GM11168 (cell line): ENCODE data around the gene SLC27A4.
"Not testable (repeated sequence)": the region's sequence is repeated elsewhere in the genome, so short reads cannot be mapped to it uniquely, and the experiment has no call there.

Experiments
- in situ Hi-C: fragments of 300-500 bp; cut with MboI; formaldehyde crosslinking; loops from one replicate; pipeline ENCODE4 v1.12.0; 2022; ENCODE audit warnings: low sequenced_read_pairs; ENCODE audit not compliant: unreplicated experiment

The SLC27A4 gene

GRCh38 chr9:128323212-128323730, 17.1 kb upstream of the SLC27A4 start:
- in situ Hi-C loops: no loop called here

GRCh38 chr9:128323791-128324190, 16.5 kb upstream of the SLC27A4 start:
- in situ Hi-C loops: no loop called here

GRCh38 chr9:128324401-128324800, 15.9 kb upstream of the SLC27A4 start:
- in situ Hi-C loops: no loop called here

GRCh38 chr9:128325629-128326028, 14.7 kb upstream of the SLC27A4 start:
- in situ Hi-C loops: no loop called here

GRCh38 chr9:128333451-128333869, 6.9 kb upstream of the SLC27A4 start:
- in situ Hi-C loops: no loop called here

GRCh38 chr9:128335161-128335560, 5.2 kb upstream of the SLC27A4 start:
- in situ Hi-C loops: no loop called here

- in situ Hi-C loops: no loop called here
Measured at GRCh38 chr9:128335914-128336313, 4.4 kb upstream of the SLC27A4 start.

- in situ Hi-C loops: no loop called here
Measured at GRCh38 chr9:128337936-128338335, 2.4 kb upstream of the SLC27A4 start.

- in situ Hi-C loops: not testable (repeated sequence)
Measured at GRCh38 chr9:128338852-128339614, 1.3 kb upstream of the SLC27A4 start.

GRCh38 chr9:128340691-128341434, 536 bp downstream of the SLC27A4 start:
- in situ Hi-C loops: no loop called here

GRCh38 chr9:128341435-128341849, 1.1 kb downstream of the SLC27A4 start:
- in situ Hi-C loops: no loop called here

GRCh38 chr9:128342971-128343680, 2.8 kb downstream of the SLC27A4 start:
- in situ Hi-C loops: no loop called here

GRCh38 chr9:128343855-128344254, 3.5 kb downstream of the SLC27A4 start:
- in situ Hi-C loops: no loop called here

GRCh38 chr9:128344931-128345605, 4.7 kb downstream of the SLC27A4 start:
- in situ Hi-C loops: no loop called here

- in situ Hi-C loops: no loop called here
Measured at GRCh38 chr9:128349125-128349524, 8.8 kb downstream of the SLC27A4 start.

- in situ Hi-C loops: no loop called here
Measured at GRCh38 chr9:128349772-128350171, 9.4 kb downstream of the SLC27A4 start.

GRCh38 chr9:128355451-128355850, 15.1 kb downstream of the SLC27A4 start:
- in situ Hi-C loops: no loop called here

GRCh38 chr9:128358090-128358489, 17.8 kb downstream of the SLC27A4 start:
- in situ Hi-C loops: no loop called here

- in situ Hi-C loops: no loop called here
Measured at GRCh38 chr9:128358861-128359260, 18.5 kb downstream of the SLC27A4 start.

GRCh38 chr9:128360826-128361225, 20.5 kb downstream of the SLC27A4 start:
- in situ Hi-C loops: no loop called here
